ENCODE measurements around the gene CACNA1F.

DNA sequence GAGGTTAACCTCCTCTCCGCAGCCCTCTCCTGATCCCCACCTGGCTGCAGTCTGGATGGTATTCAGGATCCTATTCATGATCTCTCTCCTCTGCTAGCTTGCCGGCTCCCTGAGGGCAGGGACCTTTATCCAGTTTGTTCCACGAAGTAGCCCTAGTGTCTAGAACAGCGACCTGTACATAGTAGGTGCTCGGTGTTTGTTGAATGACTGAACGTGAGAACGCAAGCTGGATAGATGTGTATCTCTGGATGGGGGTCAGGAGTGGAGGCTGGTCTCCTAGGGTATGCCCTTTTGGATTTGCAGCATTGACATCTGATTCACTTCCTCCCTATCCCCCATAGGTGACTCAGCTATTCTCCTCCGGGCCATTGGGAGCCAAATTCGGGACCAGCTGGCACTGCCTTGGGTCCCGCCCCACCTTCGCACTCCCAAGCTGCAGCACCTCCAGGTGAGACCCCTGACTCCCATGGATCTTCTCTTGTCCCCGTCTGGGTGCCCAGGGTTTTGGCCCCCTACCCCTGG is 9.5 kb upstream of the CACNA1F start:
- no peak for TF ChIP-seq EZH2phosphoT487 (IDR thresholded peaks at IDR 0.05; ENCODE audit: insufficient read depth, low read depth)
- TF ChIP-seq EZH2 (IDR thresholded peaks at IDR 0.05; ENCODE audit: insufficient read depth, poor library complexity, severe bottlenecking), result no peak

All from GM23248 (cell line).